Middle frontal gyrus (tissue), 1 donor: ENCODE data around the gene ANTXRL.
"Not testable (repeated sequence)": the region's sequence is repeated elsewhere in the genome, so short reads cannot be mapped to it uniquely, and the experiment has no call there.

ENCODE experiments used
- DNase-seq: peaks from one replicate; pipeline ENCODE4 v3.0.0-alpha.2; 2015; ENCODE audit warnings: low spot score; ENCODE audit errors: extremely low spot score

ANTXRL gene

GRCh38 chr10:46307281-46308112 is 20.7 kb downstream of the ANTXRL start:
- DNase-seq: no peak

GRCh38 chr10:46308113-46308415 is 21.3 kb downstream of the ANTXRL start:
- no peak for DNase-seq

GRCh38 chr10:46308666-46309450 is 22.1 kb downstream of the ANTXRL start:
- DNase-seq: no peak

GRCh38 chr10:46309511-46310142 is 22.8 kb downstream of the ANTXRL start:
- no peak for DNase-seq

- no peak for DNase-seq
These were observed 23.3 kb downstream of the ANTXRL start for GRCh38 chr10:46310143-46310514.

- DNase-seq: no peak
These were observed 24.1 kb downstream of the ANTXRL start for GRCh38 chr10:46310851-46311250.

GRCh38 chr10:46311501-46311951 is 24.7 kb downstream of the ANTXRL start:
- no peak for DNase-seq

- DNase-seq: not testable (repeated sequence)
These were observed 25.2 kb downstream of the ANTXRL start for GRCh38 chr10:46311961-46312431.

- DNase-seq: no peak
These were observed 26.2 kb downstream of the ANTXRL start for GRCh38 chr10:46312953-46313352.

- DNase-seq: no peak
These were observed 27.3 kb downstream of the ANTXRL start for GRCh38 chr10:46314071-46314470.

GRCh38 chr10:46315071-46315860 is 28.5 kb downstream of the ANTXRL start:
- DNase-seq: not testable (repeated sequence)

GRCh38 chr10:46317370-46317769 is 30.6 kb downstream of the ANTXRL start:
- DNase-seq: no peak

GRCh38 chr10:46317889-46318288 is 31.1 kb downstream of the ANTXRL start:
- DNase-seq: no peak

- DNase-seq: no peak
These were observed 32.0 kb downstream of the ANTXRL start for GRCh38 chr10:46318799-46319198.

- no peak for DNase-seq
These were observed 32.6 kb downstream of the ANTXRL start for GRCh38 chr10:46319389-46319788.

GRCh38 chr10:46321770-46322169 is 35.0 kb downstream of the ANTXRL start:
- DNase-seq: no peak

- no peak for DNase-seq
These were observed 36.4 kb downstream of the ANTXRL start for GRCh38 chr10:46323176-46323575.

GRCh38 chr10:46325021-46325420 is 38.2 kb downstream of the ANTXRL start:
- no peak for DNase-seq

GRCh38 chr10:46326066-46326465 is 39.3 kb downstream of the ANTXRL start:
- no peak for DNase-seq

GRCh38 chr10:46326971-46327370 is 40.2 kb downstream of the ANTXRL start:
- DNase-seq: no peak

GRCh38 chr10:46327685-46328084 is 40.9 kb downstream of the ANTXRL start:
- DNase-seq: no peak
